ENCODE measurements around the gene BBS1.

DNA sequence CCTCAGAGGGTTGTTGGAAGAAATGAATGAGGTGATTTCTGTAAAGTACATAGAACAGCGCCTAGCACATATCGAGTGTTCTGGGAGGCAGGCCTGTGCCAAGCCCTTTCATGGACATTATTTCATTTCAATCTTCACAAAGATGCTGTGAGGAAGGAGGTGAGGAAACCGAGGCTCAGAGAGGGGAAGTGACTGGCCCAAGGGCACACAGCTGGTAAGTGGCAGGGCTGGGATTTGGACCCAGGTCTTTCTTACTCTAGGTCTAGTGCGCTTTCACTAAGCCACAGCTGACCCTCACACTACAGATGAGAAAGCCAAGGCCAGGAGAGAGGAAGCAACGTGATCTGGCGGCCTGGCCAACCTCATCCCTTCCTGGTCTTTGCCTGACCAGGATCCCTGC is 41.7 kb upstream of the BBS1 start:
- TF ChIP-seq, protein P1, sequence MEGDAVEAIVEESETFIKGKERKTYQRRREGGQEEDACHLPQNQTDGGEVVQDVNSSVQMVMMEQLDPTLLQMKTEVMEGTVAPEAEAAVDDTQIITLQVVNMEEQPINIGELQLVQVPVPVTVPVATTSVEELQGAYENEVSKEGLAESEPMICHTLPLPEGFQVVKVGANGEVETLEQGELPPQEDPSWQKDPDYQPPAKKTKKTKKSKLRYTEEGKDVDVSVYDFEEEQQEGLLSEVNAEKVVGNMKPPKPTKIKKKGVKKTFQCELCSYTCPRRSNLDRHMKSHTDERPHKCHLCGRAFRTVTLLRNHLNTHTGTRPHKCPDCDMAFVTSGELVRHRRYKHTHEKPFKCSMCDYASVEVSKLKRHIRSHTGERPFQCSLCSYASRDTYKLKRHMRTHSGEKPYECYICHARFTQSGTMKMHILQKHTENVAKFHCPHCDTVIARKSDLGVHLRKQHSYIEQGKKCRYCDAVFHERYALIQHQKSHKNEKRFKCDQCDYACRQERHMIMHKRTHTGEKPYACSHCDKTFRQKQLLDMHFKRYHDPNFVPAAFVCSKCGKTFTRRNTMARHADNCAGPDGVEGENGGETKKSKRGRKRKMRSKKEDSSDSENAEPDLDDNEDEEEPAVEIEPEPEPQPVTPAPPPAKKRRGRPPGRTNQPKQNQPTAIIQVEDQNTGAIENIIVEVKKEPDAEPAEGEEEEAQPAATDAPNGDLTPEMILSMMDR (conservative IDR thresholded peaks at IDR 0.05): no peak
- TF ChIP-seq EZH2 (IDR thresholded peaks at IDR 0.05; ENCODE audit: low read depth): no peak

Measured in PC-9 (cell line).